HG03521 (cell line): ENCODE measurements around the gene CDKN2B.
"Not testable (repeated sequence)": the region's sequence is repeated elsewhere in the genome, so short reads cannot be mapped to it uniquely, and the experiment has no call there.

ENCODE experiments used
- ATAC-seq: cut with Tn5 transposase; IDR thresholded peaks from one replicate; pipeline ENCODE4 v1.9.1; 2021; ENCODE audit warnings: mild to moderate bottlenecking, moderate library complexity; ENCODE audit not compliant: unreplicated experiment

The CDKN2B gene

GRCh38 chr9:22008717-22009505 lies at the start of gene CDKN2B:
CDKN2B (minus strand) TSS chr9:22009305; CDS start chr9:22008953, 352 bp downstream.
- peak; percentile 91 for ATAC-seq

DNA sequence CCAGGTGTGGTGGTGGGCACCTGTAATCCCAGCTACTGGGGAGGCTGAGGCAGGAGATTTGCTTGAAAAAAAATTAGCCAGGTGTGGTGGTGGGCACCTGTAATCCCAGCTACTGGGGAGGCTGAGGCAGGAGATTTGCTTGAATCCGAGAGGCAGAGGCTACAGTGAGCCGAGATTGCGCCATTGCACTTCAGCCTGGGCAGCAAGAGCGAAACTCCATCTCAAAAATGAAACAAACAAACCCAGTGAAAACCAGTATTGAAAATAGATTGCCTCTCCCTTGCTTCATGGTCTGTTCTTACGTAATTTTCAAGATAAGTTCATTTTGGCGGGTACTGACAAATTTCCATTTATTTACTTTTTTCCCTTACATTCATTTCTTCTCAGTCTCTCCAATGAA lies 48.9 kb upstream of the CDKN2B start:
- not testable (repeated sequence) for ATAC-seq

GRCh38 chr9:22056402-22056801 lies 47.3 kb upstream of the CDKN2B start:
- no peak for ATAC-seq

- no peak for ATAC-seq
Measured at GRCh38 chr9:22055090-22055489, 46.0 kb upstream of the CDKN2B start.

- ATAC-seq: no peak
Measured at GRCh38 chr9:22054529-22054928, 45.4 kb upstream of the CDKN2B start.

DNA sequence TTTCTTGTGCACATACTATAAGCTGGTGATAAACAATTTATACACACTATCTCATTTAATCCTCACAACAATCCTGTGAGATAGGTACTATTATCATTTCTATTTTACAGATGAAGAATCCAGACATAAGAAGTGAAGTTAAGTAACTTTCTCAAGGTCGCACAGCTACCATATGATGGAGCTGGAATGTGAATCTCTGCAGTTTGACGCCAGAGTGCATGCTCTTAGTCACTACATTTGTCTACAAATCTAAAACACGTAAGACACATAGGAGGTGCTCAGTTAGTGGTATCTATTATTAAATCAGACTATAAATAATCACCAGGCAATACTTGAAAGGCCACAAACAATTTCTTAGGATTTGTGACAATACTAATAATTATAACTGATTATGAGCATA lies 45.0 kb upstream of the CDKN2B start:
- ATAC-seq: no peak

GRCh38 chr9:22053178-22053577 lies 44.1 kb upstream of the CDKN2B start:
- no peak for ATAC-seq

DNA sequence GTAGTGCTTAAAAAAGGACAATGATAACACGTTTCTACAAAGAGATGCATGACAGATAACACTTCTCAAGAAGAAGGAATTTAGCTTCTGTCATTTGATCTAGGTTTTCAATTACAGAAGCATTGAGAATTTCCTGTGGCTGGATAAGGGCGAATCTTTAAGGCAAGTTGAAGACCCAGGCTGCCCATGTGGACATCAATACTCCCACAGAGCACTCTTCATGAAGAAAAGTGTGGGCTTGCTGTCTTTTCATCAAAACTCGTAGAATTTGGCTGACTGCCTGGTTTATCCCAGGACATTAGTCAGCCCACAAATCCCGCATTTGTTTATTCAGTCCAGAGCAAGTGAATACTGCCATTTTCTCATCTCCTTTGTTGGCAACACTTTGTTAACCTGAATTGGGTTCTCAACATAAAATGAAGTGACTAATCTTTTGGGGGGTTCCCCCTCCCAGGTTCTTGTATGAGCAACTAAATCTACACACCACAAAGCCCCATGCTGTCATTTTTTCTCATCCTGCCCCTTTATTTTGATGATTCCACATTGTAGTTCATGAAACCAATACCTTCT lies 43.4 kb upstream of the CDKN2B start:
- no peak for ATAC-seq

DNA sequence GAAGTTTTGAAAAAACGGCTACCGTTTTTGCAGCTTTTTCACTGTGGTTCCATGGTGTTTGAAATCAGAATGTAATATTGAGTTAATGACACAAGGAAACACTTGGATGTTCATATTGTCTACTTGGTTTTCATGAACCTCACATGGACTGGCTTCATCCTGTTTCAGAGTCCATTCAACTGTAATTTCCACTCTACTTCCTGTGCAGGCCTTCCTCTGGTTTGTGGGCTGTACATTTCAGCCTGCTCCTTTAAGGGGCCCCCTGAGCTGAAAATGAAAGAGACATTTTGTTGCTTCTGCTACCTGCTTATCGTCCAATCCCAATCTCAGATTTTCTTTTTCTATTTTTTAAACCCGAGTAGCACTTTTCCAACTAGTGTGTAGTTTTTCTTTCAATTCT lies 41.8 kb upstream of the CDKN2B start:
- ATAC-seq: peak; percentile 72

DNA sequence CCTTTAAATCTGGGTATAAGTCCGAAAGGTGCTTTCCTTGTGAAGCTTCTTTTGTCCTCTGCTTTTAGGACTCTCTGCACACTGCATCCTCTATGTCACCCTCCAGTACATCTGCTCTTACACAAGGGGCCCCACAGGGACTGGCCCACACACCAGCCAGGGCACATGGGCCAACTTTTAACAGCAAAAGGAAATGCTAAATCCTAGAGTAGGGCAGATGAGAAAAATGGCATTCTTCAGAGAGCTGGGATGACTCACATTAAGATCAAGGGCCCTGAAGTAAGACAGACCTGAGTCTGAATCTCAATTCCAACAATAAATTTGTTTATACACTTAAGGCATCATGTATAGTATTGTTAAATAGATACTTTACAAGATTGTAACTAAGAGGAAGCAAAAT lies 40.3 kb upstream of the CDKN2B start:
- no peak for ATAC-seq

GRCh38 chr9:22047596-22047995 lies 38.5 kb upstream of the CDKN2B start:
- no peak for ATAC-seq

- no peak for ATAC-seq
Measured at GRCh38 chr9:22046243-22046885, 37.3 kb upstream of the CDKN2B start.

GRCh38 chr9:22045423-22045822 lies 36.3 kb upstream of the CDKN2B start:
- ATAC-seq: no peak

DNA sequence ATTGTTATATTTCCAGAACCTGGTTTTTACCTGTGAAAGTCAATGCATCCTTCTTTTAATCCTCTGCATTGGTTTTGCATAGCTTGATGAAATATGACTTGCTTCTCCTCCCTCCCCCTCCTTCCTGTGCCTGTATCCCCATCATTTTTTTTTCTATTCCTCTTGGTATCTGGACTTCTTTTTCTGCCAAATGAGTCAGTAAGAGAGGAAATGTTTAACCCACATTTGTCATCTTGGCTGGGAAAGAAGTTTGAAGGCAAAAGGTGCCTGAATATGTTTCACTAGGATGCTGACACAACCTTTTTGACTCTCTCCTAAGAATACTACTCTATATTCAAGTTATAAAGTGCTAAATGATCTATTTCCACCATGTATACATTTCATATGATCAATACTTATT lies 35.5 kb upstream of the CDKN2B start:
- ATAC-seq: no peak

DNA sequence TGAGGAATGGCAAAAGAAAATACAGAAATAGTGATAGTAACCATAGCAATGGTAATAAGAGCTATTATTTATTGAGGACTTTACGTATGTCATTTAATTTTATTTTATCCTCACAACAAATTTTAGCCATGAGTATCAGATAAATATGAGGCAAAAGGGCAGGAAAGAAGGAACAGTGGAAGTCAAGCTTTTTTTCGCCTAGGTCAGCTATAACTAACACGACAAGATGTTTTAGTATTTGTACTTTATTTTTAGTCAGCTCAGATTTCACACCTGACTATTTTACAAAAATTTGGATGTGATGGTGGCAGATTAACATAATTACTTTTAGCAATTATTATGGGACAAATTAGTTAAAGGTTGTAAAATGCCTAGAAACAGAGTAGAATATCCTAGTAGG lies 34.8 kb upstream of the CDKN2B start:
- no peak for ATAC-seq

GRCh38 chr9:22041775-22042174 lies 32.7 kb upstream of the CDKN2B start:
- ATAC-seq: no peak

GRCh38 chr9:22041344-22041743 lies 32.2 kb upstream of the CDKN2B start:
- ATAC-seq: no peak

DNA sequence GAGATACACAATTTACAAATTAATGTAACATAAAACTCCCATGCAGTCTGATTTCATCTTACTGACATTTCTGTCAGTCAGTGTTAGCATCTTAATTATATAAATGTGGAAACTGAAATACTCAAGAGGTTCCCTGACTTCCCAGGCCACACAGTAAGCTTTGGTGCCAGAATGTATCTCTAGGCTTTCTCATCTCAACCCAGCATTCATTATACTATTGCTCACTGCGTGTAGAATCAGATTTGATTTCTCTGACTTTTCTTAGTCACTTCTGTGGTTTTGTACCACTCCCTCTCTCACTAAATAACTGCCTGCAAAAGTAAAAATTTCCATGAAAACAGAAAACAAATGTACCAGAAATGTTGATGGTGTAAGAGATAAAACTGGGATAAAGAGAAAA lies 31.7 kb upstream of the CDKN2B start:
- ATAC-seq: no peak

GRCh38 chr9:22039258-22039657 lies 30.2 kb upstream of the CDKN2B start:
- ATAC-seq: no peak

- no peak for ATAC-seq
Measured at GRCh38 chr9:22037954-22038690, 29.0 kb upstream of the CDKN2B start.

DNA sequence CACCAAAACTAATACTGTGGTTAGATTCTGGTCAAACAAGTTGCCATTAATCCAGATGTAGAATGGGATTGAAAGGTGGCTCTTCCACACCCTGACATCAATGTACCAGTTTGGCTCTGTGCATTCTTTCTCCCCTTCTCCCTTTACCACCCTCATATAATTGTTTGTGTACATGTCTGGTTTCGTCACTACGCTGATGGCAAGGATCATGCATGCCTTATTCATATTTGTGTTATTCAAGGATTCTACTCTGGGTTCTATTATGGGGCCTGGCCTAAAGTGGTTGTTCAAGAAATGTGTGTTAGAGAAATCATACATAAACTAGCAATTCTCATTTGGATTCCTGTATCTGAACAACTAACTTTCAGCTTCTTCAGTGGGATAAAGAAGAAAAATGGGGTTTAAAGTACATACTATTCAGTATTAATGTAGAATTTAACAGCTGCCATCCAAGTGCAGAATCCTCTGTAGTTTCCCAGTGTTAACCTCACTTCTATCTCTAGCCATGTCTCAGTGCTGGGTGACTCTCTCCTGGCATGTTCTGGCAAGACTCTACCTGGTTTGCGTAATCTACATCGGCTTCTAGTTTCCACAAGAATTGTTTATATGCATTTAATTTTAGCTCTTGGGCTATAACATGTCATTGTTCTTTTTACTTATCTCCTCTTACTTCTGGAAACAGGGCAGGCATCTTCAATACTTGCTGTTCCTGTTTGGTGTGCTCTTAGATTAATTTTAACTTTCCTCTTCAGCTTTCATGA lies 27.9 kb upstream of the CDKN2B start:
- no peak for ATAC-seq
